ENCODE results near the gene GALNT7. TPM values are rescaled to one million over a fixed set of nuclear protein-coding genes. Genes with fewer than 3 reads are reported as not detected.
A peak's percentile ranks its signal among the peaks of the same experiment; 100 is the strongest.

Gene GALNT7
- total and polyA plus RNA-seq, 7 donors: 0.69 to 3.2 (median 1.6) TPM

DNA sequence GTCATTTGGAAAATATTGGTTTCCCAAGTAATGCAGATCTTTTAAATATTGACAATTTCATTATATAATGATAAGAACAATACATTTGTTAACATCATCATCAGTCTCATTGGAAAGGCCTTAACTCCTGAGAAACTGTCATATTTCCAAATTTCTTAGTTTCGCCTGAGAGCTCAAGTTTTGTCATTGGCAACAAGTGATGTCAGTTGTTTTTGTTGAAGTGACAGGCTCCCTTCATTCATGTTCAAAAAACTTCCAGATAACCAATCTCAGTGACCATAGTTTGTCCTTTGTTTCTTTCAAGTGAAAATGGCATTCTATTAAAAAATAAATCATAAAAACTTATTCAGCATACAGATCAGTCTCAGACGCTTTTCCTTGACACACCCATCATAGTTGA, 93.8 kb downstream of the GALNT7 start:
- no peaks in the 10 kb centered on the region for H3K9me3 ChIP-seq
- WGBS, 3 donors: 86 to 95% (median 90%) methylated on average over 2 of the region's 2 CpGs
- intact Hi-C loops (cut with DNase I): no loop called here
- no peak overlapping the region for H3K4me3 ChIP-seq
- no peaks in the 10 kb centered on the region for H3K27me3 ChIP-seq (ENCODE audit: insufficient read depth in 3 of 3, low read length in 2 of 3)
- no peaks in the 10 kb centered on the region for H3K36me3 ChIP-seq (ENCODE audit: insufficient read depth in 1 of 2, low read depth in 1 of 2)
- H3K27ac ChIP-seq: no peak overlapping the region
- no peak for DNase-seq
- no peak for ATAC-seq
- TF ChIP-seq, protein P1, sequence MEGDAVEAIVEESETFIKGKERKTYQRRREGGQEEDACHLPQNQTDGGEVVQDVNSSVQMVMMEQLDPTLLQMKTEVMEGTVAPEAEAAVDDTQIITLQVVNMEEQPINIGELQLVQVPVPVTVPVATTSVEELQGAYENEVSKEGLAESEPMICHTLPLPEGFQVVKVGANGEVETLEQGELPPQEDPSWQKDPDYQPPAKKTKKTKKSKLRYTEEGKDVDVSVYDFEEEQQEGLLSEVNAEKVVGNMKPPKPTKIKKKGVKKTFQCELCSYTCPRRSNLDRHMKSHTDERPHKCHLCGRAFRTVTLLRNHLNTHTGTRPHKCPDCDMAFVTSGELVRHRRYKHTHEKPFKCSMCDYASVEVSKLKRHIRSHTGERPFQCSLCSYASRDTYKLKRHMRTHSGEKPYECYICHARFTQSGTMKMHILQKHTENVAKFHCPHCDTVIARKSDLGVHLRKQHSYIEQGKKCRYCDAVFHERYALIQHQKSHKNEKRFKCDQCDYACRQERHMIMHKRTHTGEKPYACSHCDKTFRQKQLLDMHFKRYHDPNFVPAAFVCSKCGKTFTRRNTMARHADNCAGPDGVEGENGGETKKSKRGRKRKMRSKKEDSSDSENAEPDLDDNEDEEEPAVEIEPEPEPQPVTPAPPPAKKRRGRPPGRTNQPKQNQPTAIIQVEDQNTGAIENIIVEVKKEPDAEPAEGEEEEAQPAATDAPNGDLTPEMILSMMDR (IDR thresholded peaks at IDR 0.05): no peak
- peaks cover 10% of the 10 kb centered on the region for H3K4me1 ChIP-seq

DNA sequence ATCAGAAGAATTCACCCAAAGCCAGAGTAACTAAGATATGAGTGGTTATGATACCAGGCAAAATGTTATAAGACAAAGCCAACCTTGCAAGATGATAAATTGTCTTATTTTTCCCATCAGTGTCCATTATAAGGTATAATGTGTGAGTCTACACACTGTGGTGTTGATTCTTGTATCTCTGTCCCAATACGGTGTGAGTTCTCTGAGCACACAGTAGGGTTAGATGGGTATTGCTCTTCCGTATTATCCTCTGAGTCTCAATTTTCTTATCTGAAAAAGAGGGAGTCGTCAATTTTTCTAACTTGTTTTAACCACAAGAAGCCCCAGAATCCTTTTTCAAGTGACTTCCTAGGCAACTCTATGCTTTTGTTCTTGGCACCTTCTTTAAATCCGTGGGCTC, 95.6 kb downstream of the GALNT7 start:
- TF ChIP-seq, protein P1 (IDR thresholded peaks at IDR 0.05): no peak
- H3K27me3 ChIP-seq (ENCODE audit: insufficient read depth in 3 of 3, low read length in 2 of 3): no peaks in the 10 kb centered on the region
- H3K4me1 ChIP-seq: peaks cover 10% of the 10 kb centered on the region
- intact Hi-C loops (cut with DNase I): no loop called here
- H3K36me3 ChIP-seq (ENCODE audit: insufficient read depth in 1 of 2, low read depth in 1 of 2): no peaks in the 10 kb centered on the region
- DNase-seq (no peak), ATAC-seq (peak in 1 of 4 donors; percentile 12)
- no peak overlapping the region for H3K4me3 ChIP-seq
- WGBS, 3 donors: 14 to 24% (median 19%) methylated on average over 4 of the region's 4 CpGs
- no peaks in the 10 kb centered on the region for H3K9me3 ChIP-seq
- no peak overlapping the region for H3K27ac ChIP-seq

DNA sequence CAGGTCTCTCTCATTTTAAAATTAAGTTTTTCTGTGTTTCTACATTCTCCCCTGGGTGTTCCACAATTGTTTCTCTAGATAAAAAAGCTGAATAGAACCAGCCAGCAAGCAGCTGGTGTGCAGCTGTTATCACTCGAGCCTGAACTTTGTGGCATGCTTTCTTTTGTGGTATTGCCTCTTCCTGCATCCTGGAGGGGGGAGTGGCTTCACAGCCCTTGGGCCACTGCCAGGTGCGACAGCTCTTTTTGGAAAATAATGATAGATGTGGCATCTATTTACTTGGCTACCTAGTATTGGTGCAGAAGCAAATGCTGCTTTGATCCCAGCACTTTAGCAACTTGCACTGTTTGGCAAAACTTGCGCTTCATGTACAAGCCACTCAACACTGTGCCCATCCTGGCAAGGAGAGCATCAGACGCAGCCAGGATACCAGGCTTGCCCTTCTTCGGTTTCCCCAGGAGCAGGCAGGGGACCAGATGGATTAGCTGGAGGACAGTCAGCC, 96.1 kb downstream of the GALNT7 start:
- H3K27ac ChIP-seq: peak overlapping the region; percentile 37
- H3K4me1 ChIP-seq: peaks cover 10% of the 10 kb centered on the region
- no peaks in the 10 kb centered on the region for H3K27me3 ChIP-seq (ENCODE audit: insufficient read depth in 3 of 3, low read length in 2 of 3)
- WGBS, 3 donors: 10 to 30% (median 17%) methylated on average over 5 of the region's 5 CpGs
- peak; percentile 91 to 96 (median 94) for ATAC-seq
- peak; percentile 35 to 62 for DNase-seq
- H3K4me3 ChIP-seq: no peak overlapping the region
- TF ChIP-seq, protein P1 (IDR thresholded peaks at IDR 0.05): no peak
- no peaks in the 10 kb centered on the region for H3K9me3 ChIP-seq
- intact Hi-C loops (cut with DNase I): no loop called here
- no peaks in the 10 kb centered on the region for H3K36me3 ChIP-seq (ENCODE audit: insufficient read depth in 1 of 2, low read depth in 1 of 2)

DNA sequence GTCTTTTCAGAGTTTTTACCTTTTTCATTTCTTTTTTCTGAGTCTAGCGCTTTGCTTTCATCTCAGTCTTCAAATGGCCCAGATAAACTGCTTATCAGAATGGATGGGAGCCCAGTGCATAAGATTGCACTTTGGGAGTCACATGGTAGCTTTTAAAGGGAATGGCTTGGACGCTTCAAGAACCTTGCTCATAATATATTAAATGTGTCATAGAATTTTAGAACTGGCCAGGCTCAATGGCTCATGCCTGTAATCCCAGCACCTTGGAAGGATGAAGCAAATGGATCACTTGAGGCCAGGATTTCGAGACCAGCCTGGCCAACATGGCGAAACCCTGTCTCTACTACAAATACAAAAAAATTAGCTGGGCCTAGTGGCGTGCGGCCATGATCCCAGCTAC, 97.1 kb downstream of the GALNT7 start:
- Histone ChIP-seq H3K27me3 (ENCODE audit: insufficient read depth in 3 of 3, low read length in 2 of 3) (no peaks in the 10 kb centered on the region), H3K27ac (no peak overlapping the region), H3K4me1 (peaks cover 10% of the 10 kb centered on the region), H3K9me3 (no peaks in the 10 kb centered on the region), H3K4me3 (no peak overlapping the region), H3K36me3 (ENCODE audit: insufficient read depth in 1 of 2, low read depth in 1 of 2) (no peaks in the 10 kb centered on the region)
- ATAC-seq (no peak), DNase-seq (no peak)
- WGBS, 3 donors: 92 to 99% (median 96%) methylated on average over 6 of the region's 6 CpGs
- intact Hi-C loops (cut with DNase I): no loop called here
- TF ChIP-seq, protein P1 (IDR thresholded peaks at IDR 0.05): no peak

DNA sequence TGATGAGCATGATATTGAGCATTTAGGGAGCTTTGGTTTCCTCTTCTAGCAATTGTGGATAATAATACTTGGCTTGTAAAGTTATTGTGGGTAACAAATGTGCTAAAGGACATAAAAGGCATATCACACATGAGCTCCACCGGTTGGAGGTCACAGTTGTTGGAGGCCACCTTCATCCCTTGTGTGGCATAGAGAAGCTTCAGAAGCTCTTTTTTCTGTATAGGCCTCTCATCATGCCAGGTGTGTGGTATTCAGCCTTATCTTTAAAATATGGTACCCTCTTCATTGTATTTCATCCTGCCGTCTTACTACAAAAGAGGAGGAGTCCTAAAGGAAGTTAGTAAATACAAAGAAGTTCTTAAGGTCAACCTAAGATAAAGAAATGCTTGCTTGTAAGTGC, 99.1 kb downstream of the GALNT7 start:
- TF ChIP-seq, protein P1 (IDR thresholded peaks at IDR 0.05): no peak
- H3K27me3 ChIP-seq (ENCODE audit: insufficient read depth in 3 of 3, low read length in 2 of 3): no peaks in the 10 kb centered on the region
- no peak overlapping the region for H3K27ac ChIP-seq
- WGBS, 3 donors: 80 to 84% (median 81%) methylated on average over 2 of the region's 2 CpGs
- peaks cover 10% of the 10 kb centered on the region for H3K4me1 ChIP-seq
- DNase-seq (no peak), ATAC-seq (no peak)
- no peaks in the 10 kb centered on the region for H3K36me3 ChIP-seq (ENCODE audit: insufficient read depth in 1 of 2, low read depth in 1 of 2)
- intact Hi-C loops (cut with DNase I): no loop called here
- no peak overlapping the region for H3K4me3 ChIP-seq
- no peaks in the 10 kb centered on the region for H3K9me3 ChIP-seq

All from psoas muscle (tissue), 8 donors.